PC-3 (cell line): Measurements from ENCODE around the gene UBASH3A.

Experiments used
- EZH2 ChIP-seq: fragments of 300-600 bp; sonication (generic); IDR thresholded peaks from one replicate; pipeline ENCODE4 v1.6.1; 2017; ENCODE audit warnings: antibody characterized with exemption, mild to moderate bottlenecking, low read length; ENCODE audit not compliant: unreplicated experiment
- TF ChIP-seq, protein P1 (sequence below): fragments of 300-600 bp; sonication (generic); conservative IDR thresholded peaks from 2 replicates; pipeline ENCODE4 v1.5.1; 2017; ENCODE audit warnings: antibody characterized with exemption, low read depth, mild to moderate bottlenecking, low read length

- no peak for TF ChIP-seq EZH2
- TF ChIP-seq, protein P1, sequence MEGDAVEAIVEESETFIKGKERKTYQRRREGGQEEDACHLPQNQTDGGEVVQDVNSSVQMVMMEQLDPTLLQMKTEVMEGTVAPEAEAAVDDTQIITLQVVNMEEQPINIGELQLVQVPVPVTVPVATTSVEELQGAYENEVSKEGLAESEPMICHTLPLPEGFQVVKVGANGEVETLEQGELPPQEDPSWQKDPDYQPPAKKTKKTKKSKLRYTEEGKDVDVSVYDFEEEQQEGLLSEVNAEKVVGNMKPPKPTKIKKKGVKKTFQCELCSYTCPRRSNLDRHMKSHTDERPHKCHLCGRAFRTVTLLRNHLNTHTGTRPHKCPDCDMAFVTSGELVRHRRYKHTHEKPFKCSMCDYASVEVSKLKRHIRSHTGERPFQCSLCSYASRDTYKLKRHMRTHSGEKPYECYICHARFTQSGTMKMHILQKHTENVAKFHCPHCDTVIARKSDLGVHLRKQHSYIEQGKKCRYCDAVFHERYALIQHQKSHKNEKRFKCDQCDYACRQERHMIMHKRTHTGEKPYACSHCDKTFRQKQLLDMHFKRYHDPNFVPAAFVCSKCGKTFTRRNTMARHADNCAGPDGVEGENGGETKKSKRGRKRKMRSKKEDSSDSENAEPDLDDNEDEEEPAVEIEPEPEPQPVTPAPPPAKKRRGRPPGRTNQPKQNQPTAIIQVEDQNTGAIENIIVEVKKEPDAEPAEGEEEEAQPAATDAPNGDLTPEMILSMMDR: no peak
These were observed 26.8 kb downstream of the UBASH3A start for GRCh38 chr21:42430521-42430920.
